ELF-1 (cell line): ENCODE results near the gene TSPAN2.
"Not testable (repeated sequence)": the region's sequence is repeated elsewhere in the genome, so short reads cannot be mapped to it uniquely, and the experiment has no call there.

Experiments
- DNase-seq: peaks from one replicate; pipeline ENCODE4 v3.0.0-alpha.2; 2016; ENCODE audit warnings: low read depth, low spot score

The TSPAN2 gene

DNA sequence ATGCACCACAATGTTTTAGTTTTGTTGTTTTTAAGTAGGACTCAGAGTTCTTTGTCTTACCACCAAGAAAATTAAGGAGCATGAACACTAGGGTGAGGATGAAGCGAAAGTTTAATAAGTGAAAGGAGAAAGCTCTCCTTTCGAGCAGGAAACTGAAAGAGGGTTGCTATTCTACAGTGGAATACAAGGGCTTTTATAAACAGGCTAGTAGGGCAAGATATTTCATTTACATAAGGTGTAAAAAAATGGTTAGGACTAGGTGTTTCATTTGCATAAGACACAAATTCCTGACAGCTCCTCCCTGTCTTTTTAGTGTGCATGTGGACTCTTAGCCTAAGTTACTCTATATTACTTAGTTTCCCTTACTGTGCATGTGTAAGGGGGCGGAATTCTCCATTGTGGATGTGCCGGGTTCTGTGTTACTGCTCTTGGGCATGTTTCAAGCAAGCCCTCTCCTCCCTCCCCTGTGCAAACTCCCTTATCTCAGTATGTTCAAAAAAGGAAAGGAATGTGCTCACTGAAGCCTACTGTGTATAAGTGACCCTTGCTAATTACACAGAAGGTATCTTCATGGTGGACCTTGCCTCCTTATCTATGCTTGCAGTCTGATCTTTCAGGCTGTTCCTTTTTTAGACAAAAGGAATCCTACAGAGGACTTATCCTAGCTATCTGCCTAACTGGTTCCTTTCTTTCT is 52.3 kb downstream of the TSPAN2 start:
- DNase-seq: peak; percentile 20

- DNase-seq: no peak
Measured at GRCh38 chr1:115035652-115036051, 53.7 kb downstream of the TSPAN2 start.

DNA sequence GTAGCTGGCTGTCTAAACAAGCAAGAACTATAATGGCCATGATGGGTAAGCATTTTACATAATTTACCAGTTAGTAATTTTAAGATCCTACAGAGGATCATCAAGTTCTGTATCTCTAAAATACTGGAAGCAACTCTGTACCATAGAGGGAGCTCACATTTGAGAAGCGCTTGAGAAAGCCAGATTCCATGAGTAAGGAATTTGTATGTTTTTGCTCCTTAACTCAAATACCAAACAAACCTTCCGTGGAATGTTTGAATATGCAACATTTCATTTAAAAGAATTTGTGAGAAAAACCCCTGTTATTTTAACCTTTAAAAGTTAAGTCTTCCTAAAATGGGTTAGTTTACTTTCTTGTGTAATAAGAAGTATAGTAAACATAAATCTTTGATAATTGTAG is 57.7 kb downstream of the TSPAN2 start:
- no peak for DNase-seq

DNA sequence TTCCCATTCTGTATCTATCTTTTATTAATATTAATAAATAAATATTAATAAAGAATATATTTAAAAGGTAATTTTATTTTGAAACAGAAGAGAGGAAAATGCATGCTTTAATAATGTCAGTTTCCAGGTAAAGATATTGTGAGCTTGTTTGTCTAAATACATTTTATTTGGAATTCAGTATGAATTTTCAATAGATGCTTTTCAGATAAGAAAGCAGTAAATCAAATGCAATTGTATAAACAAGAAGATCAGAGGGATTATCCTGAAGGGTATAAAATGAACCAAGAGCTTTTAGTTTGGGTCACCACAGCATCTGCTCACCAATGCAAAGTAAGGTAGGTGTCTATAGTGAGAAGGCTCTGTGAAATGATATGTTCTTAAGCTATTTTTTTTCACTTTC is 59.8 kb downstream of the TSPAN2 start, which contains the start of gene TSHB:
TSHB (plus strand) TSS at position 301 of the 400 bp plus-strand sequence. CDS start 3,537 bp downstream, outside the sequence.
- no peak for DNase-seq

GRCh38 chr1:115023593-115023992 is 65.7 kb downstream of the TSPAN2 start:
- DNase-seq: no peak

- DNase-seq: no peak
Measured at GRCh38 chr1:115021145-115021544, 68.2 kb downstream of the TSPAN2 start.

GRCh38 chr1:115019549-115019948 is 69.8 kb downstream of the TSPAN2 start:
- DNase-seq: not testable (repeated sequence)

- no peak for DNase-seq
Measured at GRCh38 chr1:115013792-115014191, 75.5 kb downstream of the TSPAN2 start.

- DNase-seq: no peak
Measured at GRCh38 chr1:115012434-115012833, 76.9 kb downstream of the TSPAN2 start.

DNA sequence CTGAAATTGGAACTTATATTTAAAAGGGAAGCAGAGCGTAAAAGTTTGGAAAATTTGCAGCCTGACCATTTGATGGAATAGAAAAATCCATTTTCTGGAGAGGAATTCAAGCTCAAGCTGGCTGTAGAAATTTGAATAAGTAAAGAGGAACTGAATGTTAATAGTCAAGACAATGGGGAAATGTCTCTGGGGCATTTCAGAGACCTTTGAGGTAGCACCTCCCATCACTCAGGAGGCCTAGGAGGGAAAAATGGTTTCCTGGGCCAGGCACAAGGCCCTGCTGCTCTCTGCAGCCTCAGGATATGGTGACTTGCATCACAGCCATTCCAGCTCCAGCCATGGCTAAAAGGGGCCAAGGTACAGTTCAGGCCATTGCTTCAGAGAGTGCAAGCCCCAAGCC is 77.3 kb downstream of the TSPAN2 start:
- peak; percentile 2 for DNase-seq

DNA sequence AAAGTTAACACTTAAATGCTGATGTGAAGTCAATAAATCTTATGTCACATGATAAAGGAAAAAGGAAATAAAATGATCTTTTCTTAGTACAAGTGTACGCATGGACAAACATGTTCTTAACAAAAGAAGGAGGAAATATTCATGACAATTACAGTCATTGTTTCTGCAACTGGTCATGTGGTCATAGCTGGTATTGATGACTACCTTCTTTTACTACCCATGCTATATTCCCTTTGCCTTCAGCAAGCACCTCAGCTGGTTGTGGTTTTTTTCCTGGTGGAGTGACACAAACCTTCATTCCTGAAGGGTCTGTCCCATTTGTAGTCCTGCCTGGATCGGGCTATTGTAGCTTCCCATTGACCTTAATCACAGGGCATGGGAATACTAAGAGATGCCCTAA is 83.1 kb downstream of the TSPAN2 start:
- no peak for DNase-seq
